ENCODE results near the gene RFLNA.

DNA sequence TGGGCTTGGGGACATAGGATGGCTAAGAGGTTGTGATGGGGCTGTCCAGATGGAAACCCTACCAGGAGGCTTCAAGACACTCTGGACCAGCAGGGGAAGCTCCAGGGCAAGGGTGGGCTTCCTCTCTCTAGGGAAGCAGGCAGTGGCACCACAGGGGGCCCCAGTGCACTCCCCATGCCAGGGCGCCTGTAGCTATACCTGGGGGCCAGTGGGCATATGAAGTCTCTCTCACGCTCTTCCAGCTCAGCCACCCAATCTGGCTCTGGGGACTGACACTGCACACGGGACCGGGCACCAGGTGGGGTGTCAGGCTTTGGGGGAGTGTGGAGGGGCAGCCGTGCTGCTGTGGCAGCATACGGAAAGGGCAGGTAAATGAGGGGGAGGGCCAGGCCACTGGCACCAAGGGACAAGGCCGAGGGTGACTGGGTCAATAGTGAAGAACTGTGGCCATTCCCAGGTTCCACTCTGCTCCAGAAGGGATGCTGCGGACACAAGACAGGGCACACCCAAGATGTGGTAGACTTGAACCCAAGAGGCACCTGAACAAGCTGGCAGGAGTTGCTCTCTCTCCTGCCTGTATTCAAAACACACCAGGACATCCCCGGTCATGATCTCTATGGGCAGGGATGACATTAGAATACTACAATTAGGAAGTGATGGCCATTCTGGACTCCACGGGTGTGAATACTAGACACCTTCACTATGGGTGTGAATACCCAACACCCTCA, 27.5 kb downstream of the RFLNA start:
- TF ChIP-seq, protein P1, sequence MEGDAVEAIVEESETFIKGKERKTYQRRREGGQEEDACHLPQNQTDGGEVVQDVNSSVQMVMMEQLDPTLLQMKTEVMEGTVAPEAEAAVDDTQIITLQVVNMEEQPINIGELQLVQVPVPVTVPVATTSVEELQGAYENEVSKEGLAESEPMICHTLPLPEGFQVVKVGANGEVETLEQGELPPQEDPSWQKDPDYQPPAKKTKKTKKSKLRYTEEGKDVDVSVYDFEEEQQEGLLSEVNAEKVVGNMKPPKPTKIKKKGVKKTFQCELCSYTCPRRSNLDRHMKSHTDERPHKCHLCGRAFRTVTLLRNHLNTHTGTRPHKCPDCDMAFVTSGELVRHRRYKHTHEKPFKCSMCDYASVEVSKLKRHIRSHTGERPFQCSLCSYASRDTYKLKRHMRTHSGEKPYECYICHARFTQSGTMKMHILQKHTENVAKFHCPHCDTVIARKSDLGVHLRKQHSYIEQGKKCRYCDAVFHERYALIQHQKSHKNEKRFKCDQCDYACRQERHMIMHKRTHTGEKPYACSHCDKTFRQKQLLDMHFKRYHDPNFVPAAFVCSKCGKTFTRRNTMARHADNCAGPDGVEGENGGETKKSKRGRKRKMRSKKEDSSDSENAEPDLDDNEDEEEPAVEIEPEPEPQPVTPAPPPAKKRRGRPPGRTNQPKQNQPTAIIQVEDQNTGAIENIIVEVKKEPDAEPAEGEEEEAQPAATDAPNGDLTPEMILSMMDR (IDR thresholded peaks at IDR 0.05), result no peak
- TF ChIP-seq POLR2A (IDR thresholded peaks at IDR 0.05) (no peak), EP300 (IDR thresholded peaks at IDR 0.05) (no peak)
